ENCODE data around the gene RIC3.

GRCh38 chr11:8059571-8060011 lies 109.2 kb downstream of the RIC3 start:
- no peak for TF ChIP-seq CTCF (IDR thresholded peaks at IDR 0.05)
- TF ChIP-seq POLR2AphosphoS5 (IDR thresholded peaks at IDR 0.05): no peak
